Measurements from ENCODE around the gene PARD3. TPM values are rescaled to one million over a fixed set of nuclear protein-coding genes. Genes with fewer than 3 reads are reported as not detected.

PARD3 gene
- total RNA-seq, 2 experiments from 2014 or later: 0.53 to 0.71 TPM

DNA sequence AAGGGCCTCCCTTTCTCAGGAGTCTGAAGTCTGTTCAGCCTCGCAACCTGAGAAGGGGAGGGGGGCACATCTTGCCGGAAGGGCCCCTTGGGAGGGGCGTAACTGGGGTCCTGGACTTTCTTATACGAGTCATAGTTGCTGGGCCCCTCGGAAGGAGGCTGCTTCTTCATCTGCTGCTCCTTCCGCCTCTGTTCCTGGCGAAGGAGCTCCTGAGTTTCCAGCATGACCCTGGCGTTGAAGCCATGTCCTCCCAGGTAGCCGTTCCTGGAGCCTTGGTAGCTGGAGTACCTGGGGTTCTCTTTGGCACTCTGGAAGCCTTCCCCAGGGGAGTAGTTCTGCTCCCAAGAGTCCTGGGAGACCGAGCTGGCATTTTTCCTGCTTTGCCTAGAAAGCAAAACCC is 703.9 kb downstream of the PARD3 start:
- ChIA-PET CTCF (no interaction called here), POLR2A (no interaction called here)
- no peak for DNase-seq
- no peak for ATAC-seq (ENCODE audit: poor library complexity)
- intact Hi-C loops (cut with DNase I, micrococcal nuclease): no loop called here
- H3K4me1 ChIP-seq (ENCODE audit: insufficient read depth, low read length): no peaks in the 10 kb centered on the region
- TF ChIP-seq, protein P1, sequence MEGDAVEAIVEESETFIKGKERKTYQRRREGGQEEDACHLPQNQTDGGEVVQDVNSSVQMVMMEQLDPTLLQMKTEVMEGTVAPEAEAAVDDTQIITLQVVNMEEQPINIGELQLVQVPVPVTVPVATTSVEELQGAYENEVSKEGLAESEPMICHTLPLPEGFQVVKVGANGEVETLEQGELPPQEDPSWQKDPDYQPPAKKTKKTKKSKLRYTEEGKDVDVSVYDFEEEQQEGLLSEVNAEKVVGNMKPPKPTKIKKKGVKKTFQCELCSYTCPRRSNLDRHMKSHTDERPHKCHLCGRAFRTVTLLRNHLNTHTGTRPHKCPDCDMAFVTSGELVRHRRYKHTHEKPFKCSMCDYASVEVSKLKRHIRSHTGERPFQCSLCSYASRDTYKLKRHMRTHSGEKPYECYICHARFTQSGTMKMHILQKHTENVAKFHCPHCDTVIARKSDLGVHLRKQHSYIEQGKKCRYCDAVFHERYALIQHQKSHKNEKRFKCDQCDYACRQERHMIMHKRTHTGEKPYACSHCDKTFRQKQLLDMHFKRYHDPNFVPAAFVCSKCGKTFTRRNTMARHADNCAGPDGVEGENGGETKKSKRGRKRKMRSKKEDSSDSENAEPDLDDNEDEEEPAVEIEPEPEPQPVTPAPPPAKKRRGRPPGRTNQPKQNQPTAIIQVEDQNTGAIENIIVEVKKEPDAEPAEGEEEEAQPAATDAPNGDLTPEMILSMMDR (IDR thresholded peaks at IDR 0.05): no peak
- H3K4me3 ChIP-seq (ENCODE audit: low read length): no peak overlapping the region
- H3K9me3 ChIP-seq (ENCODE audit: control insufficient read depth in 1 of 2, insufficient read depth in 1 of 2, low read length in 2 of 2): no peaks in the 10 kb centered on the region
- Mint-ChIP-seq H3K4me1 (ENCODE audit: low read depth) (no peaks in the 10 kb centered on the region), H3K4me3 (no peak overlapping the region), H3K9me3 (no peaks in the 10 kb centered on the region), H3K27me3 (no peaks in the 10 kb centered on the region), H3K36me3 (ENCODE audit: low read depth) (no peaks in the 10 kb centered on the region), H3K27ac (no peak overlapping the region)
- H3K27ac ChIP-seq (ENCODE audit: low read depth in 1 of 2, low read length in 2 of 2): no peak overlapping the region
- no peaks in the 10 kb centered on the region for H3K27me3 ChIP-seq (ENCODE audit: control insufficient read depth in 1 of 2, insufficient read depth in 2 of 2, low read length in 2 of 2)
- no peaks in the 10 kb centered on the region for H3K36me3 ChIP-seq (ENCODE audit: insufficient read depth, low read length)

DNA sequence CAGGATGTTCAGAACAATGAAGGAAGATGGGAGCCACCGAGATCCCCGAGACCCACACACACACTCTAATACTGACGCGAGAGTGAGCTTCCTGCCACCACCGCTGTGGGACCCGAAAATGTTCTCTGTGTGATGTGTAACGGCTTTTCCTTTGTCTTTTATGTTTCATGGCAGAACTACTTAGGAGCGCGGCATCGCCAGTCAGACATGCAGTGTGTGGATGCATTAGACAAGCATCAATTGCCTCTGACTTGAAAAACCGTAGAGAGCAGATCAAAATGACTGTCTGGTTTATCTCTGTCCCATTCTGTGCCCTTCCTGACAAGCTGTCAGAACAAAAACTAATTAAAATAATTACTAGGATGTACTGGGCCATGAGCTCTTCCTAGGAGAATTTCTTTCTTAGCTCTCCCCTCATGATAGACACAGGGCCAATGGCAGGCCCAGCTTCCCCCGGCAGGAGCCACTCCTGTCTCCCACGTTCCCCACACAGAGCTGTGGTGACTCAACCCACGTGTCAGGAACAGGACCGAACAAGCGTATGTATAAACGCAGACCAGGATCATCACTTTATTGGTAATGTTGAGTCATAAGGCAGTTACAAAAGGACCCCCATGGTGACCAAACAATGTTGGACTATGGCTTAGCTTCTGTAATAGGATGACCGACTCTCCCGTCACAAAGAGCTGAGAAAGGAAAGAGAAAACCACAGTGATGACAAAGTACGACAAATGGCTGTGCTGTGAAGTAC is 705.0 kb downstream of the PARD3 start:
- Histone ChIP-seq H3K27ac (ENCODE audit: low read depth in 1 of 2, low read length in 2 of 2) (no peak overlapping the region), H3K4me3 (ENCODE audit: low read length) (no peak overlapping the region), H3K36me3 (ENCODE audit: insufficient read depth, low read length) (no peaks in the 10 kb centered on the region), H3K9me3 (ENCODE audit: control insufficient read depth in 1 of 2, insufficient read depth in 1 of 2, low read length in 2 of 2) (no peaks in the 10 kb centered on the region), H3K4me1 (ENCODE audit: insufficient read depth, low read length) (no peaks in the 10 kb centered on the region), H3K27me3 (ENCODE audit: control insufficient read depth in 1 of 2, insufficient read depth in 2 of 2, low read length in 2 of 2) (peaks cover 0 to 3% of the 10 kb centered on the region in 2 experiments)
- Mint-ChIP-seq H3K4me3 (no peak overlapping the region), H3K27me3 (no peaks in the 10 kb centered on the region), H3K36me3 (ENCODE audit: low read depth) (no peaks in the 10 kb centered on the region), H3K4me1 (ENCODE audit: low read depth) (no peaks in the 10 kb centered on the region), H3K9me3 (no peaks in the 10 kb centered on the region), H3K27ac (no peak overlapping the region)
- TF ChIP-seq, protein P1 (IDR thresholded peaks at IDR 0.05): no peak
- ChIA-PET CTCF (no interaction called here), POLR2A (no interaction called here)
- intact Hi-C loops (cut with DNase I, micrococcal nuclease): no loop called here
- DNase-seq (no peak), ATAC-seq (ENCODE audit: poor library complexity) (no peak)

DNA sequence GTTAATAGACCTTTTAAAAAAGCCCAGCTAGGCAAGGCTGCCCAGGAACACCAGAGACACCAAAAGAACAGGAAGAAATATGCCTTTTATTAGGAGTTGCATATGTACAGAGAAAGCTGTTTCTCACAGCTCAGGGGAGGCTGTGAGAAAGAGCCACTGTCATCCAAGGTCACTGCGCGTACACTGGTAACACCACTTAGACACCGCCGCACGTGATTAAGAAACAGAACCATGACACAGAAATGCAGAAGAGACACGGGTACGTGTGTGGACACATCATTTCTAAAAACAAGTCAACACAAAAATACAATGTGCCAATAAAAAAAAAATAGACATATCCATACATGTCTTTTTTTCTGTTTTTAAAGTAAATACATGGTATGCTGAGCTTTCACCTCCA is 705.6 kb downstream of the PARD3 start:
- intact Hi-C loops (cut with DNase I, micrococcal nuclease): no loop called here
- POLR2A ChIA-PET: no interaction called here
- Histone ChIP-seq H3K4me1 (ENCODE audit: insufficient read depth, low read length) (no peaks in the 10 kb centered on the region), H3K9me3 (ENCODE audit: control insufficient read depth in 1 of 2, insufficient read depth in 1 of 2, low read length in 2 of 2) (no peaks in the 10 kb centered on the region), H3K36me3 (ENCODE audit: insufficient read depth, low read length) (no peaks in the 10 kb centered on the region), H3K27ac (ENCODE audit: low read depth in 1 of 2, low read length in 2 of 2) (no peak overlapping the region), H3K4me3 (ENCODE audit: low read length) (no peak overlapping the region), H3K27me3 (ENCODE audit: control insufficient read depth in 1 of 2, insufficient read depth in 2 of 2, low read length in 2 of 2) (peaks cover 0 to 3% of the 10 kb centered on the region in 2 experiments)
- Mint-ChIP-seq H3K27me3 (no peaks in the 10 kb centered on the region), H3K4me3 (no peak overlapping the region), H3K36me3 (ENCODE audit: low read depth) (no peaks in the 10 kb centered on the region), H3K4me1 (ENCODE audit: low read depth) (no peaks in the 10 kb centered on the region), H3K9me3 (no peaks in the 10 kb centered on the region), H3K27ac (no peak overlapping the region)
- CTCF ChIA-PET: no interaction called here
- ATAC-seq (ENCODE audit: poor library complexity): no peak
- no peak for DNase-seq
- TF ChIP-seq, protein P1 (IDR thresholded peaks at IDR 0.05): no peak
